ENCODE results near the gene SELENOH.

The SELENOH gene

GRCh38 chr11:57778318-57779037 lies 37.2 kb downstream of the SELENOH start:
- H3K4me3 ChIP-seq (ENCODE audit: low read depth, low read length): no peak overlapping the region

GRCh38 chr11:57779276-57779675 lies 38.0 kb downstream of the SELENOH start:
- no peak overlapping the region for H3K4me3 ChIP-seq (ENCODE audit: low read depth, low read length)

- H3K4me3 ChIP-seq (ENCODE audit: low read depth, low read length): no peak overlapping the region
Observed at GRCh38 chr11:57781529-57781943, 40.2 kb downstream of the SELENOH start.

GRCh38 chr11:57785072-57785471 lies 43.8 kb downstream of the SELENOH start:
- no peak overlapping the region for H3K4me3 ChIP-seq (ENCODE audit: low read depth, low read length)

- H3K4me3 ChIP-seq (ENCODE audit: low read depth, low read length): no peak overlapping the region
Observed at GRCh38 chr11:57786436-57786835, 45.1 kb downstream of the SELENOH start.

- no peak overlapping the region for H3K4me3 ChIP-seq (ENCODE audit: low read depth, low read length)
Observed at GRCh38 chr11:57787006-57787604, 45.8 kb downstream of the SELENOH start.

GRCh38 chr11:57787920-57788702 lies 46.8 kb downstream of the SELENOH start:
- H3K4me3 ChIP-seq (ENCODE audit: low read depth, low read length): no peak overlapping the region

GRCh38 chr11:57788703-57789088 lies 47.4 kb downstream of the SELENOH start:
- H3K4me3 ChIP-seq (ENCODE audit: low read depth, low read length): no peak overlapping the region

- H3K4me3 ChIP-seq (ENCODE audit: low read depth, low read length): no peak overlapping the region
Observed at GRCh38 chr11:57791321-57792059, 50.2 kb downstream of the SELENOH start.

GRCh38 chr11:57792060-57792541 lies 50.8 kb downstream of the SELENOH start:
- H3K4me3 ChIP-seq (ENCODE audit: low read depth, low read length): no peak overlapping the region

- H3K4me3 ChIP-seq (ENCODE audit: low read depth, low read length): no peak overlapping the region
Observed at GRCh38 chr11:57792870-57793269, 51.6 kb downstream of the SELENOH start.

Data from iPS-11a (cell line).